Measurements from ENCODE around the gene TMEM234.

The TMEM234 gene

GRCh38 chr1:32250893-32251716, 29.0 kb upstream of the TMEM234 start, which contains the start of gene LCK:
TSS of gene LCK (plus strand) at chr1:32251265. CDS start at chr1:32274330, 23,065 bp downstream.
- Histone ChIP-seq H3K27me3 (ENCODE audit: control insufficient read depth in 1 of 2, insufficient read depth in 2 of 2, low read length in 2 of 2) (peaks cover 4 to 17% of the 10 kb centered on the region in 2 donors), H3K27ac (ENCODE audit: low read length) (peak within 1 kb of the TSS; percentile 41), H3K4me3 (ENCODE audit: low read length in 2 of 2) (peak within 1 kb of the TSS in 1 of 2 donors; percentile 8), H3K9ac (ENCODE audit: low read length in 2 of 2) (no peak within 1 kb of the TSS), H3K4me1 (ENCODE audit: control insufficient read depth, insufficient read depth, low read length) (peaks cover 19% of the 10 kb centered on the region), H3K9me3 (ENCODE audit: control insufficient read depth in 2 of 2, low read length in 2 of 2) (no peaks in the 10 kb centered on the region), H3K36me3 (ENCODE audit: control insufficient read depth in 2 of 2, insufficient read depth in 2 of 2, low read length in 2 of 2) (no peaks in the 10 kb centered on the region)

DNA sequence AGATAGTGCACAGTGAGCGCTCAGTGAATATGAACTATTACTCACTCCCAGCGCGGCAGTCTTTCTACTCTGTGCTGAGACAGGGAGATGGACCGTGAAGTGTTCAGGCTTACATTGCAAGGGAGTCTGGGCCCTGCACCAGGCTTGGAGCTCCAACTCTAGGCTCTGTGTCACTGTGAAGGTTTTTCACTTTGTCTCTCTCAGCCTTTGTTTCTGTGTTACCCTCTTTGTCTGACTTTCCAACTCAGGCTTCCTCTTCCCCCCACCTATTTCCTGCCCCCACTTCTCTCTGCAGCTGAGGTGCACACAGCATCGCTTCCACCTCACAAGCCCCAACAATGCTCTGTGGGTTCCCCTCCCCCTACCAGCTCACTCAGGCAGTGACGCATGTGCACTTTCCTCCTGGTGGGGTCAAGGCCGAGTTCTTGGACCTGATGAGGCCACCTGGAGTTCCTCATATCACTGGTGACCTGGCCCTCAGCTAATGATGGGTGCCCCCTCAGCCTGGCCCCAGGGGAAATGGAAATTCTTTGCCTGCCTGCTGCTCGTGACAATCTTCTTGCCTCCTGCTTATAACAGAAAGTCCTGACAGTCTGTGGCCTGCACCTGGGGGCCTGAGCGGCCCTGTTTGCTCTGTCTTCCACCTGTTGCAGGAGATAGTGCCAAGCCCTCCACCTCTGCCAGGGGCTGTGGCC, 27.8 kb upstream of the TMEM234 start:
- no peak overlapping the region for H3K9ac ChIP-seq (ENCODE audit: low read length in 2 of 2)
- peak overlapping the region; percentile 41 for H3K27ac ChIP-seq (ENCODE audit: low read length)
- no peaks in the 10 kb centered on the region for H3K9me3 ChIP-seq (ENCODE audit: control insufficient read depth in 2 of 2, low read length in 2 of 2)
- H3K4me1 ChIP-seq (ENCODE audit: control insufficient read depth, insufficient read depth, low read length), result peaks cover 19% of the 10 kb centered on the region
- H3K36me3 ChIP-seq (ENCODE audit: control insufficient read depth in 2 of 2, insufficient read depth in 2 of 2, low read length in 2 of 2), result no peaks in the 10 kb centered on the region
- H3K4me3 ChIP-seq (ENCODE audit: low read length in 2 of 2), result no peak overlapping the region
- H3K27me3 ChIP-seq (ENCODE audit: control insufficient read depth in 1 of 2, insufficient read depth in 2 of 2, low read length in 2 of 2), result peaks cover 4 to 17% of the 10 kb centered on the region in 2 donors

DNA sequence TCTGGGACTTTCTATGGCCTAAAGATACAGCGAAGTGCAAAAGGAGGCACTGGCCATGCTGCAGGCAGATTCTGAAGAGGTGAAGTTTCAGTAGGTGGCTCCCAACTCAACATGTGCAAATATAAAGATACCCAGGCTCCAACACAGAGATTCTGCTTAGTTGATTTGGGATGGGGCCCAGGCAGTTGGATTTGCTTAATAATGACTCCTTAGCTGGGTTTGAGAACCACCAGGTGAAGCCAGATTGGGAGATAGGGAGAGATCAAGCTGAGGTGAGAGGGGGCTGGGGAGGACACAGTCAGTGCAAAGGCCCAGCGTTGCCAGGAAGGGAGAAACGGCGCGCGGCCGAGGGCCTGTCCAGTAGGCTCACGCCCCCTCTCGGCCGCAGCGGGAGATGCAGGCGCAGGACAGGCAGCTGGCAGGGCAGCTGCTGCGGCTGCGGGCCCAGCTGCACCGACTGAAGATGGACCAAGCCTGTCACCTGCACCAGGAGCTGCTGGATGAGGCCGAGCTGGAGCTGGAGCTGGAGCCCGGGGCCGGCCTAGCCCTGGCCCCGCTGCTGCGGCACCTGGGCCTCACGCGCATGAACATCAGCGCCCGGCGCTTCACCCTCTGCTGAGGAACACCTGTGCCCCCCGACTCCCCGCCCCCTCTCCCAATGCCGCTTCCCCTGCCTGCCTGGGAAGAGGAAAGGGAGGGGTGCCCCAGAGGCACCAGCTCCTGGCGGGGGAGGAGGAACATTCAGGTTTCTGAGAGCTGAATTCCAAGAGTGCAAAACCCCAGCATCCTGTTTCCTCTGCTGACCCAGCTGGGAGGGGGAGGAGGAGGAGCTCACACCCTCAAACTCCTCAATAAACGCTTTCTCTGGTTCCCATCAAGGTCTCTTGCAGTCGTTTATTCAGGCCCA, 26.1 kb upstream of the TMEM234 start:
- H3K27me3 ChIP-seq (ENCODE audit: control insufficient read depth in 1 of 2, insufficient read depth in 2 of 2, low read length in 2 of 2), result peaks cover 4 to 17% of the 10 kb centered on the region in 2 donors
- no peaks in the 10 kb centered on the region for H3K36me3 ChIP-seq (ENCODE audit: control insufficient read depth in 2 of 2, insufficient read depth in 2 of 2, low read length in 2 of 2)
- H3K4me3 ChIP-seq (ENCODE audit: low read length in 2 of 2), result peak overlapping the region in 1 of 2 donors; percentile 15
- H3K27ac ChIP-seq (ENCODE audit: low read length), result peak overlapping the region; percentile 24
- H3K9me3 ChIP-seq (ENCODE audit: control insufficient read depth in 2 of 2, low read length in 2 of 2), result no peaks in the 10 kb centered on the region
- peaks cover 19% of the 10 kb centered on the region for H3K4me1 ChIP-seq (ENCODE audit: control insufficient read depth, insufficient read depth, low read length)
- no peak overlapping the region for H3K9ac ChIP-seq (ENCODE audit: low read length in 2 of 2)

GRCh38 chr1:32247452-32247851, 25.3 kb upstream of the TMEM234 start:
- no peaks in the 10 kb centered on the region for H3K9me3 ChIP-seq (ENCODE audit: control insufficient read depth in 2 of 2, low read length in 2 of 2)
- H3K27me3 ChIP-seq (ENCODE audit: control insufficient read depth in 1 of 2, insufficient read depth in 2 of 2, low read length in 2 of 2), result peaks cover 2 to 16% of the 10 kb centered on the region in 2 donors
- no peaks in the 10 kb centered on the region for H3K36me3 ChIP-seq (ENCODE audit: control insufficient read depth in 2 of 2, insufficient read depth in 2 of 2, low read length in 2 of 2)
- H3K4me1 ChIP-seq (ENCODE audit: control insufficient read depth, insufficient read depth, low read length), result peaks cover 19% of the 10 kb centered on the region
- H3K4me3 ChIP-seq (ENCODE audit: low read length in 2 of 2), result no peak overlapping the region
- H3K9ac ChIP-seq (ENCODE audit: low read length in 2 of 2), result no peak overlapping the region
- H3K27ac ChIP-seq (ENCODE audit: low read length), result peak overlapping the region; percentile 24

DNA sequence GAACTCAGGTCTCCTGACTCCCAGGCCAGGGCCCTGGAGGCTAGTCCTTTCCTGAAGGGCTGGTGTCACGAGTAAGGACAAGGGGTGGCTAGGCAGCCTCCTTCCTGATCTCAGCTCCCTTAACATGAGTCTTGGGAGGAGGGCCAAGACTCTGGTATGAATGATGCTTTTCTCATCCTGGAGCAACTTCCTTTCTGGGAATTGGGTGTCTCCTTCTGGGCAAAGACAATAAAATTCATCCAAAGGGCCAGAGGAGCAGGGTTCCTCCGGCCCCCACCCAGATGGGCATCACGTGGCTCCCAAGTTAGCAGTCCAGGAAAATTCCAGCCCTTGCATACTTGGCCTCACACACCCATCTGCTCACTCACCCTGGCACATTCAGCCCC, 24.7 kb upstream of the TMEM234 start, which contains the start of gene FAM167B:
Gene FAM167B (plus strand): TSS at position 335 of the 386 bp plus-strand sequence. CDS start 200 bp downstream, outside the sequence.
- peaks cover 19% of the 10 kb centered on the region for H3K4me1 ChIP-seq (ENCODE audit: control insufficient read depth, insufficient read depth, low read length)
- H3K36me3 ChIP-seq (ENCODE audit: control insufficient read depth in 2 of 2, insufficient read depth in 2 of 2, low read length in 2 of 2), result no peaks in the 10 kb centered on the region
- no peak within 1 kb of the TSS for H3K9ac ChIP-seq (ENCODE audit: low read length in 2 of 2)
- H3K9me3 ChIP-seq (ENCODE audit: control insufficient read depth in 2 of 2, low read length in 2 of 2), result no peaks in the 10 kb centered on the region
- H3K27me3 ChIP-seq (ENCODE audit: control insufficient read depth in 1 of 2, insufficient read depth in 2 of 2, low read length in 2 of 2), result peaks cover 2 to 11% of the 10 kb centered on the region in 2 donors
- peak within 1 kb of the TSS; percentile 24 for H3K27ac ChIP-seq (ENCODE audit: low read length)
- H3K4me3 ChIP-seq (ENCODE audit: low read length in 2 of 2), result peak within 1 kb of the TSS in 1 of 2 donors; percentile 15

DNA sequence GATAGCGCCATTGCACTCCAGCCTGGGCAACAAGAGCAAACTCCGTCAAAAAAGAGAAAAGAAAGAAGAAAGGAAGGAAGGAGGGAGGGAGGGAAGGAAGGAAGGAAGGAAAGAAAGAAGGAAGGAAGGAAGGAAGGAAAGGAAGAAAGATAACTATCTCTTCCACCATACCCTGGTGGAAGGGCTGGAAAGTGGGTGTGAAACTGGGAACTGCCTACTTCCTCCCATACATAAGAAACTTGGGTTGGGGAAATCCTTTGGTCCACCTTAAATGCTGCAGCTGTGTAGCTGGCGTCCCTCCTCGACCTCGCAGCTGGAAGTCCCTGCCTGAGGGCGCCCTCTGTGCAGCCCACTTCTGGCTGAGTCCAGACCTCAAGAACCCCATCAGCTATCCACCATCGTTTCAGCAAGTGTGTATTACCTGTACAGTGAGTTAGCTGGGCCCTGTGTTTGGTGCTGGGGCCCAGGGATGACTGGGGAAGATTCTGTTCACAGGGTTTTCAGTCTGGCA, 20.2 kb upstream of the TMEM234 start:
- peak overlapping the region in 1 of 2 donors; percentile 49 for H3K4me3 ChIP-seq (ENCODE audit: low read length in 2 of 2)
- H3K4me1 ChIP-seq (ENCODE audit: control insufficient read depth, insufficient read depth, low read length), result peaks cover 31% of the 10 kb centered on the region
- no peak overlapping the region for H3K27ac ChIP-seq (ENCODE audit: low read length)
- H3K36me3 ChIP-seq (ENCODE audit: control insufficient read depth in 2 of 2, insufficient read depth in 2 of 2, low read length in 2 of 2), result no peaks in the 10 kb centered on the region
- no peak overlapping the region for H3K9ac ChIP-seq (ENCODE audit: low read length in 2 of 2)
- no peaks in the 10 kb centered on the region for H3K27me3 ChIP-seq (ENCODE audit: control insufficient read depth in 1 of 2, insufficient read depth in 2 of 2, low read length in 2 of 2)
- H3K9me3 ChIP-seq (ENCODE audit: control insufficient read depth in 2 of 2, low read length in 2 of 2), result no peaks in the 10 kb centered on the region

- H3K27ac ChIP-seq (ENCODE audit: low read length), result peak overlapping the region; percentile 62
- H3K27me3 ChIP-seq (ENCODE audit: control insufficient read depth in 1 of 2, insufficient read depth in 2 of 2, low read length in 2 of 2), result no peaks in the 10 kb centered on the region
- H3K36me3 ChIP-seq (ENCODE audit: control insufficient read depth in 2 of 2, insufficient read depth in 2 of 2, low read length in 2 of 2), result no peaks in the 10 kb centered on the region
- peak overlapping the region; percentile 87 to 91 for H3K4me3 ChIP-seq (ENCODE audit: low read length in 2 of 2)
- H3K9ac ChIP-seq (ENCODE audit: low read length in 2 of 2), result peak overlapping the region; percentile 77 to 79
- H3K9me3 ChIP-seq (ENCODE audit: control insufficient read depth in 2 of 2, low read length in 2 of 2), result no peaks in the 10 kb centered on the region
- peaks cover 23% of the 10 kb centered on the region for H3K4me1 ChIP-seq (ENCODE audit: control insufficient read depth, insufficient read depth, low read length)
Measured at GRCh38 chr1:32241001-32241763, 19.0 kb upstream of the TMEM234 start.

DNA sequence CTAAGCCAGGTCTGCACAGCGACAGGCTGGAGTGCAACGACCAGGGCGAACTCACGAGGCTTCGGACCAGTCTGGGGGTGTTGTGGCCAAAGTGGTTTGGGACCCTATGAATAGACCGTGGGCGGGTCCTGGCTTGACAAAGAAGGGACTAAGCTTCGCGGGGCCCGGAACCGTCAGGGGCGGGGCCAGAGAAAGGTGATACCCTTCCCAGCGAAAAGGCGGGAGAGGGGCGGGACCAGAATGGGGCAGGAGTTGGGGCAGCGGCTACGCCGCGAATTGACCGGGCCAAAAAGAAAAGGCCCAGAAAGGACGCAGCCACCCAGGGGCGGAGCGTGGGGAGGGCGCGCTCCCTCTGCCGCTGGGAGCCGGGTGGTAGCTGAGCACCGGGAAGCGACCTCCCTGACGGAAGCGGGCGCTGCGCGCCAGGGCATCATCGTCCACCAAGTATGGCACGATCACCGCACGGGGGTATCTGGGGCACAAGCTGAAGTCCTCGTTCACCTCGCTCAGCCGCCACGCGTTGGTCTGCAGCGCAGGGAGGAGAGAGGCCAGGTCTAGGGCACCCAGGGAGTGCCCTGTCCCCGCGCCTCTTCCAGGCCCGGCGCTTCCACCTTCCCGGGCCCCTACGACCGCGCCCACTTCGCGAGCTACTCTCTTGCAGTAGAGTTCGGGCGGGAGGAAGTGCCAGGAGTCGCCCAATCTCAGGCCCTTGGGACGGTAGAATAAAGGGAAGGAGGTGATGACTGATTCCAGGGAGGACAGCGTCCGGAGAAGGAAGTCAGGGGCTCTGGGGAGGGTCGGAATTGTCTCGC, 18.2 kb upstream of the TMEM234 start:
- peak overlapping the region; percentile 87 to 91 for H3K4me3 ChIP-seq (ENCODE audit: low read length in 2 of 2)
- H3K27me3 ChIP-seq (ENCODE audit: control insufficient read depth in 1 of 2, insufficient read depth in 2 of 2, low read length in 2 of 2), result no peaks in the 10 kb centered on the region
- H3K27ac ChIP-seq (ENCODE audit: low read length), result peak overlapping the region; percentile 62
- H3K4me1 ChIP-seq (ENCODE audit: control insufficient read depth, insufficient read depth, low read length), result peaks cover 23% of the 10 kb centered on the region
- peak overlapping the region; percentile 77 to 79 for H3K9ac ChIP-seq (ENCODE audit: low read length in 2 of 2)
- peaks cover 0 to 2% of the 10 kb centered on the region in 2 donors for H3K36me3 ChIP-seq (ENCODE audit: control insufficient read depth in 2 of 2, insufficient read depth in 2 of 2, low read length in 2 of 2)
- no peaks in the 10 kb centered on the region for H3K9me3 ChIP-seq (ENCODE audit: control insufficient read depth in 2 of 2, low read length in 2 of 2)

DNA sequence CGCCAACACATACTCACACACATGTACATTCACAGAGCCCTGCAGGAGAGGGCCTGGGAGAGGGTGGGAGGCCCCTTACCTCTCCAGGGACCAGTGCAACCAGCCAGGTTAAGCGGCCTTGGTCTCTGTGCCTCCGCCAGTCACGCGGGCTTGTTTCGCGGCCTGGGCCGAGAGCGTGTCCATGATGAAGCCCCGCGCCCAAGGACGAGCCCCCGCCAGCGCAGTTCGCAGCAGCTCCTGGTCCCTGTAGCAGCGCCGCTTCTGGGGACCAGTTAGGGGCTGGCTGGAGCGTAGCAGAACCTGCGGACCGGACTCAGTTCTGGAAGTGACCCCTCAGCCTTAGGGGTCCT, 17.6 kb upstream of the TMEM234 start:
- Histone ChIP-seq H3K4me3 (ENCODE audit: low read length in 2 of 2) (peak overlapping the region; percentile 87 to 91), H3K9me3 (ENCODE audit: control insufficient read depth in 2 of 2, low read length in 2 of 2) (no peaks in the 10 kb centered on the region), H3K36me3 (ENCODE audit: control insufficient read depth in 2 of 2, insufficient read depth in 2 of 2, low read length in 2 of 2) (peaks cover 0 to 2% of the 10 kb centered on the region in 2 donors), H3K4me1 (ENCODE audit: control insufficient read depth, insufficient read depth, low read length) (peaks cover 23% of the 10 kb centered on the region), H3K9ac (ENCODE audit: low read length in 2 of 2) (peak overlapping the region; percentile 77 to 79), H3K27me3 (ENCODE audit: control insufficient read depth in 1 of 2, insufficient read depth in 2 of 2, low read length in 2 of 2) (no peaks in the 10 kb centered on the region), H3K27ac (ENCODE audit: low read length) (peak overlapping the region; percentile 62)
